ENCODE measurements around the gene TEX261. TPM values are rescaled to one million over a fixed set of nuclear protein-coding genes. Genes with fewer than 3 reads are reported as not detected.
A peak's percentile ranks its signal among the peaks of the same experiment; 100 is the strongest.
"Not testable (repeated sequence)": the region's sequence is repeated elsewhere in the genome, so short reads cannot be mapped to it uniquely, and the experiment has no call there.

The TEX261 gene
- total RNA-seq (10 to 100 TPM; 63.8 to 72.3 TPM), polyA plus RNA-seq (ENCODE audit: insufficient read length in 6 of 6) (10 to 100 TPM; 45.8 to 60.5 (median 54.3) TPM)
- long read RNA-seq, donor 1, transcript TEX261-201 (6 exons, 3,441 nt), result minor isoform, 12 of 38 reads
- long read RNA-seq, donor 1, transcript TEX261-206 (4 exons, 590 nt), result major isoform, 20 of 38 reads
- long read RNA-seq, donor 1, partial matches to known transcripts, result 0 of 38 reads
- long read RNA-seq, donor 1, other reads (novel, unspliced or antisense), result 0 of 38 reads
- long read RNA-seq, donor 2, transcript TEX261-201 (6 exons, 3,441 nt), result major isoform, 16 of 24 reads
- long read RNA-seq, donor 2, transcript TEX261-206 (4 exons, 590 nt), result minor isoform, 7 of 24 reads
- long read RNA-seq, donor 2, partial matches to known transcripts, result 0 of 24 reads
- long read RNA-seq, donor 2, other reads (novel, unspliced or antisense), result 0 of 24 reads
- long read RNA-seq, donor 3, transcript TEX261-201 (6 exons, 3,441 nt), result major isoform, 9 of 11 reads
- long read RNA-seq, donor 3, partial matches to known transcripts, result 0 of 11 reads
- long read RNA-seq, donor 3, other reads (novel, unspliced or antisense), result 0 of 11 reads
- long read RNA-seq, donor 4, partial matches to known transcripts, result 0 of 4 reads
- long read RNA-seq, donor 4, other reads (novel, unspliced or antisense), result 3 of 4 reads
- long read RNA-seq, donor 5, transcript TEX261-202 (5 exons, 758 nt), result minor isoform, 6 of 31 reads
- long read RNA-seq, donor 5, transcript TEX261-201 (6 exons, 3,441 nt), result major isoform, 13 of 31 reads
- long read RNA-seq, donor 5, transcript TEX261-206 (4 exons, 590 nt), result minor isoform, 11 of 31 reads
- long read RNA-seq, donor 5, partial matches to known transcripts, result 0 of 31 reads
- long read RNA-seq, donor 5, other reads (novel, unspliced or antisense), result 0 of 31 reads
- long read RNA-seq, donor 6, transcript TEX261-201 (6 exons, 3,441 nt), result major isoform, 10 of 16 reads
- long read RNA-seq, donor 6, partial matches to known transcripts, result 0 of 16 reads
- long read RNA-seq, donor 6, other reads (novel, unspliced or antisense), result 0 of 16 reads
- long read RNA-seq, donor 7, partial matches to known transcripts, result 0 of 6 reads
- long read RNA-seq, donor 7, other reads (novel, unspliced or antisense), result 0 of 6 reads
- long read RNA-seq, donor 8, transcript TEX261-201 (6 exons, 3,441 nt), result major isoform, 10 of 17 reads
- long read RNA-seq, donor 8, partial matches to known transcripts, result 0 of 17 reads
- long read RNA-seq, donor 8, other reads (novel, unspliced or antisense), result 0 of 17 reads
- long read RNA-seq, donor 9, partial matches to known transcripts, result 0 of 1 reads
- long read RNA-seq, donor 9, other reads (novel, unspliced or antisense), result 0 of 1 reads
- long read RNA-seq, donor 10, partial matches to known transcripts, result 0 of 5 reads
- long read RNA-seq, donor 10, other reads (novel, unspliced or antisense), result 3 of 5 reads
- long read RNA-seq, donor 11, transcript TEX261-206 (4 exons, 590 nt), result major isoform, 8 of 19 reads
- long read RNA-seq, donor 11, transcript TEX261-201 (6 exons, 3,441 nt), result minor isoform, 6 of 19 reads
- long read RNA-seq, donor 11, partial matches to known transcripts, result 0 of 19 reads
- long read RNA-seq, donor 11, other reads (novel, unspliced or antisense), result 0 of 19 reads
- long read RNA-seq, donor 12, transcript TEX261-201 (6 exons, 3,441 nt), result major isoform, 12 of 19 reads
- long read RNA-seq, donor 12, partial matches to known transcripts, result 0 of 19 reads
- long read RNA-seq, donor 12, other reads (novel, unspliced or antisense), result 0 of 19 reads

GRCh38 chr2:70994699-70995425 is at the start of gene TEX261:
Gene TEX261 (minus strand): TSS chr2:70994873. CDS start chr2:70994757, 116 bp downstream.
- intact Hi-C loops (cut with DNase I), result no loop called here
- peak; percentile 63 to 77 for TF ChIP-seq CTCF (IDR thresholded peaks at IDR 0.05)

GRCh38 chr2:71043531-71044407 is 49.1 kb upstream of the TEX261 start:
- ATAC-seq (no peak), DNase-seq (no peak)
- Histone ChIP-seq H3K36me3 (no peaks in the 10 kb centered on the region), H3K27ac (no peak overlapping the region), H3K9me3 (no peaks in the 10 kb centered on the region), H3K4me1 (peaks cover 0 to 8% of the 10 kb centered on the region in 2 donors), H3K4me3 (no peak overlapping the region), H3K27me3 (peaks cover 0 to 17% of the 10 kb centered on the region in 2 donors)
- intact Hi-C loops (cut with DNase I), result no loop called here
- TF ChIP-seq CTCF (IDR thresholded peaks at IDR 0.05), result no peak

More at GRCh38 chr2:70994699-70995425, at the start of gene TEX261:
- ATAC-seq (peak; percentile 99), DNase-seq (peak; percentile 75 to 100 (median 90))
- Histone ChIP-seq H3K9me3 (no peaks in the 10 kb centered on the region), H3K27ac (peak within 1 kb of the TSS; percentile 65 to 83), H3K4me1 (peaks cover 9 to 29% of the 10 kb centered on the region in 2 donors), H3K4me3 (peak within 1 kb of the TSS; percentile 94 to 95), H3K27me3 (no peaks in the 10 kb centered on the region), H3K36me3 (peaks cover 0 to 22% of the 10 kb centered on the region in 2 donors)

GRCh38 chr2:71042287-71042686 is 47.6 kb upstream of the TEX261 start:
- intact Hi-C loops (cut with DNase I), result no loop called here
- Histone ChIP-seq H3K4me3 (no peak overlapping the region), H3K27me3 (peaks cover 0 to 17% of the 10 kb centered on the region in 2 donors), H3K4me1 (peaks cover 0 to 8% of the 10 kb centered on the region in 2 donors), H3K36me3 (no peaks in the 10 kb centered on the region), H3K27ac (no peak overlapping the region), H3K9me3 (no peaks in the 10 kb centered on the region)
- DNase-seq, result no peak
- ATAC-seq, result no peak
- TF ChIP-seq CTCF (IDR thresholded peaks at IDR 0.05), result no peak

- H3K4me3 ChIP-seq; ATAC-seq; intact Hi-C loops (cut with DNase I); H3K9me3 ChIP-seq; H3K27ac ChIP-seq; H3K36me3 ChIP-seq; DNase-seq; H3K27me3 ChIP-seq; H3K4me1 ChIP-seq: not testable (repeated sequence)
These were observed 41.6 kb upstream of the TEX261 start for GRCh38 chr2:71036296-71036695.

GRCh38 chr2:71023553-71024243 is 29.0 kb upstream of the TEX261 start:
- H3K9me3 ChIP-seq; H3K4me1 ChIP-seq; ATAC-seq; H3K4me3 ChIP-seq; H3K36me3 ChIP-seq; intact Hi-C loops (cut with DNase I); H3K27me3 ChIP-seq; H3K27ac ChIP-seq: not testable (repeated sequence)
- peak in 2 of 4 donors; percentile 36 to 37 for DNase-seq

GRCh38 chr2:71021394-71021793 is 26.7 kb upstream of the TEX261 start:
- H3K9me3 ChIP-seq; H3K4me3 ChIP-seq; H3K27ac ChIP-seq; intact Hi-C loops (cut with DNase I); H3K27me3 ChIP-seq; DNase-seq; ATAC-seq; H3K4me1 ChIP-seq; H3K36me3 ChIP-seq: not testable (repeated sequence)

- H3K4me3 ChIP-seq; intact Hi-C loops (cut with DNase I); H3K9me3 ChIP-seq; H3K4me1 ChIP-seq; ATAC-seq; DNase-seq; H3K27ac ChIP-seq; H3K36me3 ChIP-seq; H3K27me3 ChIP-seq: not testable (repeated sequence)
These were observed 25.3 kb upstream of the TEX261 start for GRCh38 chr2:71019989-71020388.
